HepG2 (cell line): ENCODE measurements around the gene PGS1. TPM values are rescaled to one million over a fixed set of nuclear protein-coding genes. Genes with fewer than 3 reads are reported as not detected.

Experiments used
- AFF4 ChIP-seq: sonication (generic); formaldehyde crosslinking; IDR thresholded peaks from 2 replicates; pipeline ENCODE4 v1.4.0; 2020; ENCODE audit warnings: missing genetic modification reagents
- ARNT ChIP-seq: fragments of 450-650 bp; IDR thresholded peaks from 2 replicates; pipeline ENCODE4 v1.6.1; 2017
- CBX1 ChIP-seq: IDR thresholded peaks from one replicate; pipeline ENCODE4 v1.6.1; 2016; ENCODE audit warnings: antibody characterized with exemption, low read depth
- EP300 ChIP-seq, 3 experiments: sonication (generic) in 1 of 3; formaldehyde crosslinking in 1 of 3; IDR thresholded peaks; 2 replicates each; pipeline versions ENCODE4 v1.5.1 to v1.6.1; 2011 to 2020; ENCODE audit warnings: low read depth in 2 of 3, low read length in 2 of 3, borderline replicate concordance in 1 of 3, improper control_type of control experiment in 1 of 3, mild to moderate bottlenecking in 1 of 3, missing genetic modification reagents in 1 of 3, moderate library complexity in 1 of 3
- FIP1L1 ChIP-seq: fragments of 200-400 bp; formaldehyde crosslinking; IDR thresholded peaks from 2 replicates; pipeline ENCODE4 v1.6.1; 2018; ENCODE audit warnings: low read depth, mild to moderate bottlenecking, low read length, moderate library complexity, borderline replicate concordance; ENCODE audit not compliant: insufficient read depth
- FOSL2 ChIP-seq: sonication (generic); formaldehyde crosslinking; IDR thresholded peaks from 2 replicates; pipeline ENCODE4 v1.4.0; 2020; ENCODE audit warnings: missing genetic modification reagents
- GPN1 ChIP-seq: sonication (generic); formaldehyde crosslinking; IDR thresholded peaks from 2 replicates; pipeline ENCODE4 v1.5.1; 2020; ENCODE audit warnings: missing genetic modification reagents, borderline replicate concordance
- IKZF5 ChIP-seq: IDR thresholded peaks from 2 replicates; pipeline ENCODE4 v1.6.1; 2018; ENCODE audit warnings: missing genetic modification reagents, mild to moderate bottlenecking, missing compliant biosample characterization
- IRF9 ChIP-seq: sonication (generic); formaldehyde crosslinking; IDR thresholded peaks from 2 replicates; pipeline ENCODE4 v1.8.0; 2022; ENCODE audit warnings: missing genetic modification reagents, mild to moderate bottlenecking, borderline replicate concordance
- MED8 ChIP-seq: sonication (generic); formaldehyde crosslinking; IDR thresholded peaks from 2 replicates; pipeline ENCODE4 v1.8.1; 2023; ENCODE audit warnings: mild to moderate bottlenecking, missing genetic modification reagents; ENCODE audit not compliant: insufficient replicate concordance
- NCOR1 ChIP-seq: fragments of 200-600 bp; sonication (generic); IDR thresholded peaks from 2 replicates; pipeline ENCODE4 v1.7.0; 2017; ENCODE audit warnings: antibody characterized with exemption, low read length, borderline replicate concordance
- NFYC ChIP-seq: IDR thresholded peaks from 2 replicates; pipeline ENCODE4 v1.6.1; 2016; ENCODE audit warnings: missing genetic modification reagents, missing compliant biosample characterization
- NR0B2 ChIP-seq: sonication (generic); formaldehyde crosslinking; IDR thresholded peaks from 2 replicates; pipeline ENCODE4 v1.4.0; 2020; ENCODE audit warnings: mild to moderate bottlenecking, missing genetic modification reagents
- RARA ChIP-seq: IDR thresholded peaks from 2 replicates; pipeline ENCODE4 v1.6.1; 2016; ENCODE audit warnings: missing genetic modification reagents, missing compliant biosample characterization
- ZBTB34 ChIP-seq: sonication (generic); formaldehyde crosslinking; IDR thresholded peaks from 2 replicates; pipeline ENCODE4 v1.8.0; 2022; ENCODE audit warnings: mild to moderate bottlenecking, missing genetic modification reagents
- ZFP1 ChIP-seq: IDR thresholded peaks from 2 replicates; pipeline ENCODE4 v1.6.1; 2016
- ZNF263 ChIP-seq: sonication (generic); formaldehyde crosslinking; IDR thresholded peaks from 2 replicates; pipeline ENCODE4 v1.4.0; 2020; ENCODE audit warnings: missing genetic modification reagents
- ZNF660 ChIP-seq: sonication (generic); formaldehyde crosslinking; IDR thresholded peaks from 2 replicates; pipeline ENCODE4 v1.5.1; 2020; ENCODE audit warnings: mild to moderate bottlenecking, low read depth, missing genetic modification reagents, borderline replicate concordance
- polyA plus RNA-seq, 8 experiments: library from polyadenylated mRNA; depleted of rRNA in 3 of 8; stranded (reverse) in 7 of 8; unstranded in 1 of 8; fragments of >200 nt; fragmentation: Illumina TruSeq in 4 of 8; extraction: Trizol in 4 of 8; gene quantifications; 2 replicates each; pipeline versions ENCODE4 v1.2.1 to v1.2.3, GENCODE V29; 2011 to 2016; ENCODE audit warnings: low read depth in 4 of 8, missing spikeins in 1 of 8, mixed read lengths in 1 of 8; ENCODE audit not compliant: insufficient read depth in 1 of 8
- total RNA-seq, 5 experiments: library from RNA; depleted of rRNA; stranded (reverse); fragments of >200 nt; fragmentation: Illumina TruSeq; extraction: Trizol; gene quantifications; 2 replicates each; pipeline ENCODE4 v1.2.3, GENCODE V29; 2016; ENCODE audit warnings: low read depth in 1 of 5

Gene PGS1
- total and polyA plus RNA-seq, 2 of the 13 experiments (the other 11 are each of a cell fraction or from before 2014, with no cell fraction given), result 25.9 to 31.5 TPM

GRCh38 chr17:78433013-78433727 is 54.7 kb downstream of the PGS1 start (continued):
- TF ChIP-seq AFF4 (CRISPR knock-in tag) (no peak), FIP1L1 (no peak), EP300 (IDR thresholded peaks at IDR 0.05; ENCODE audit: low read depth in 2 of 2, low read length in 2 of 2) (peak in 1 of 2 experiments; percentile 56; a peak in 1 of 4 replicates), EP300 (CRISPR knock-in tag; IDR thresholded peaks at IDR 0.05; ENCODE audit: borderline replicate concordance) (no peak), ZNF660 (CRISPR knock-in tag) (no peak), NR0B2 (CRISPR knock-in tag) (peak; percentile 69; the same call in 1 of the 2 replicates), ZBTB34 (no peak), IRF9 (peak; percentile 47; the same call in 1 of the 2 replicates), RARA (peak; percentile 58; the same call in 1 of the 2 replicates), CBX1 (peak; percentile 18), IKZF5 (0 out of 2 replicates have a peak, but pooled peaks have one; percentile 31), NCOR1 (peak; percentile 85), ZFP1 (CRISPR knock-in tag) (no peak), ZNF263 (CRISPR knock-in tag) (peak; percentile 61), FOSL2 (CRISPR knock-in tag) (peak; percentile 5; the same call in 1 of the 2 replicates), GPN1 (CRISPR knock-in tag) (no peak), MED8 (CRISPR knock-in tag) (peak; percentile 43), ARNT (no peak), NFYC (CRISPR knock-in tag) (no peak)
